Dendritic cell treated with granulocyte-macrophage colony-stimulating factor and Interleukin-4, amounts not matched to agents 40 ng/mL and 50 ng/mL, for 4 days (primary cell): Measurements from ENCODE around the gene CHCHD2.
A peak's percentile ranks its signal among the peaks of the same experiment; 100 is the strongest.
"Not testable (repeated sequence)": the region's sequence is repeated elsewhere in the genome, so short reads cannot be mapped to it uniquely, and the experiment has no call there.

Experiments used
- H3K27ac Mint-ChIP-seq: one replicate; pipeline ENCODE4 v1.8.0; 2022; ENCODE audit warnings: mild to moderate bottlenecking, mixed read lengths
- H3K27me3 Mint-ChIP-seq: one replicate; pipeline ENCODE4 v1.8.0; 2022; ENCODE audit warnings: mild to moderate bottlenecking, mixed read lengths
- H3K36me3 Mint-ChIP-seq: one replicate; pipeline ENCODE4 v1.8.0; 2022; ENCODE audit warnings: low read depth, mixed read lengths
- H3K4me1 Mint-ChIP-seq: one replicate; pipeline ENCODE4 v1.8.0; 2022; ENCODE audit warnings: low read depth, mixed read lengths
- H3K4me3 Mint-ChIP-seq: one replicate; pipeline ENCODE4 v1.8.0; 2022; ENCODE audit warnings: mild to moderate bottlenecking, moderate library complexity, mixed read lengths
- H3K9me3 Mint-ChIP-seq: one replicate; pipeline ENCODE4 v1.8.0; 2022; ENCODE audit warnings: mixed read lengths
- intact Hi-C: fragments of 100-400 bp; cut with micrococcal nuclease; formaldehyde crosslinking; loops from one replicate; pipeline ENCODE4 v1.15.0; 2022

The CHCHD2 gene, protein sequence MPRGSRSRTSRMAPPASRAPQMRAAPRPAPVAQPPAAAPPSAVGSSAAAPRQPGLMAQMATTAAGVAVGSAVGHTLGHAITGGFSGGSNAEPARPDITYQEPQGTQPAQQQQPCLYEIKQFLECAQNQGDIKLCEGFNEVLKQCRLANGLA

DNA sequence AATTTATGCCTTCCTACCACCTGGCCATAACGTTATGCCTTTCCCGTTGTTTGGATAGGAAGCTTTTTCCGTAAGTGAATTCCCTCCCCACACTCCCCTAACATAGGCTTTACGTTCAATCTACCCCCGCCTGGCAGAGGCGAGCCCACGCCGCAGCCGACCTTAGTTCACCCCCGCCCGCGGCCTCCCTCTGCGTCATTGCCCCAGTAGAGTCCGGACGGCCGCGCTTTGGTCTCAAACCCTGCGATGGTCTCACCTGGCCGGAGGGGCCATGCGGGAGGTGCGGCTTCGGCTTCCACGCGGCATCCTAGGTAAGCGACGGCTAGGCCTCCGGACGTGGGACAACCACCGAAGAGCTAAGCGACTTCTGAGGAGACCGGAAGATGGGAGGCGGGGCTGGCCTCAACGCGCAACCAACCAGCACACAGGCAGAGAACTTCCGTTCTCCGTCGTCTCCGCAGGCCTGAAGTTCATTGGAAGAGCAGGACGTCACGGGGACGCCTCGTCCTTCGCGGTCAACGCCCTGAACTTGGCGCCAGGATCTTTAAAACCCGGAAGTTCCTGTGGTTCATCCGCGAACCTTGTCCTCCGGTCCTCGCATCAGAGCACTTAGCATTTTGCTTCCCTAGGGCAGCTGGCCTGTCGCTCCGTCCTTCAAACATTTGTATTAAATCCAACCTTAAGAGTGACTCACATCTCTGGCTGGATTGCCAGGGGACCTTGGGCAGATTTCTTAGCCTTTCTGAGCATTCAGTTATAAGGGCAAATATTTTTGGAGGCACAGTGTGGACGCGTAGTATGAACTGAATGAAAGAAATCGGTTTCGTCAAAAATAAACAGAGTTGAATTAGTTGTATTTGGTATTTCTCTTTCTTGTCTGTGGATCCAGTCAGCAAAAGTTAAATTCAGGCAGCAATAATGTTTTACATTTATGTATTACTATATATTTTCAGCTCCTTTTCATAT lies at the start of gene CHCHD2:
TSS of gene CHCHD2 (minus strand) at position 369 of the 966 bp plus-strand sequence. CDS start at position 306, 63 bp downstream.
- Mint-ChIP-seq H3K4me3 (peak within 1 kb of the TSS; percentile 98), H3K4me1 (peaks cover 27% of the 10 kb centered on the region), H3K27ac (peak within 1 kb of the TSS; percentile 97), H3K27me3 (peaks cover 10% of the 10 kb centered on the region), H3K36me3 (peaks cover 60% of the 10 kb centered on the region), H3K9me3 (peaks cover 14% of the 10 kb centered on the region)
- intact Hi-C loops: loop anchor here (2.0 kb wide), 2 partner anchors 42 to 220 kb away; partner anchors contain the start of genes SUMF2 and ZNF713

DNA sequence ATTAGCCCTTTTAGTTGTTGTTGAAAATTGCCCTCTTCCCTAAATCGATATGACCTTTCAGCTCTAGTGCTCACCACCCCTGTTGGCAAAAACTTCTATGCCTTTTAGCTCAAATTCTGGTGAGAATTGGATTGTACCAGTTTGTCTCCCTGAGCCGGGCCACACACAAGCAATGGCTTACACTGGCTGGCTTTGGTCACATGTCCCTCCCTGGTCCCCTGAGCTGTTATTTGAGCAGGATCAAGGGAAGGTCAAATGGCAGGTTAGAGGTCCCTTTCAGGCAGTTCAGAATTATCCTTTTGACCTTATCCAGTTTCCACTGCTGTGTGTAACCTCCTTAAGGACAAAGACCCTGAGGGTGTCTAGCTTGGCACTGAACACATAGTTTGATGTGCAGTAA lies 24.8 kb upstream of the CHCHD2 start:
- H3K27me3 Mint-ChIP-seq, H3K27ac Mint-ChIP-seq, H3K36me3 Mint-ChIP-seq, H3K4me1 Mint-ChIP-seq, H3K4me3 Mint-ChIP-seq, intact Hi-C loops: not testable (repeated sequence)
- H3K9me3 Mint-ChIP-seq: peaks cover 11% of the 10 kb centered on the region

DNA sequence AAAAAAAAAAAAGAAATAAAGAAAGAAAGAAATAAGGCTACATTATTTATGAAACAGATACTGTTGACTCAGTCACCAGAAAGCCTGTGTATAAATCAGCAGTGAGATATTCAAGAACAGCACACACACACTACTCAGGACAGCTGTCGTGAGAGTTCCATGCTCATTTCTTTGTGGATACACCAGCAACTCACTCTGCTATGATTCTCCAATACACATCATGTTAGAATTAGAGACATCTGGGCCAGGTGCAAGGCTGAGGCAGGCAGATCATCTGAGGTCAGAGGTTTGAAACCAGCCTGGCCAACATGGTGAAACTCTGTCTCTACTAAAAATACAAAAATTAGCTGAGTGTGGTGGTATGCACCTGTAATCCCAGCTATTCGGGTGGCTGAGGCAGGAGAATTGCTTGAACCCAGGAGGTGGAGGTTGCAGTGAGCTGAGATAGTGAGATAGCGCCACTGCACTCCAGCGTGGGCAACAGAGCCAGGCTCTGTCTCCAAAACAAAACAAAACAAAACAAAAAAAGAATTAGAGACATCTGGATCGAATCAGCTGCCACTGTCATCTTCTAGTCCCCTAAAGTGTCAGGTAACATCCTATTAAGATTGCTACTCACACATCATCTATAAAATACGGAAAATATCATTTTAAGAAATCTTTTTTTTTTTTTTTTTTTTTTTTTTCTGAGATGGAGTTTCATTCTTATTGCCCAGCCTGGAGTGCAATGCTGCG lies 21.1 kb upstream of the CHCHD2 start:
- no peaks in the 10 kb centered on the region for H3K4me1 Mint-ChIP-seq
- H3K9me3 Mint-ChIP-seq: no peaks in the 10 kb centered on the region
- intact Hi-C loops: no loop called here
- no peaks in the 10 kb centered on the region for H3K27me3 Mint-ChIP-seq
- H3K4me3 Mint-ChIP-seq: no peak overlapping the region
- H3K36me3 Mint-ChIP-seq: no peaks in the 10 kb centered on the region
- no peak overlapping the region for H3K27ac Mint-ChIP-seq

DNA sequence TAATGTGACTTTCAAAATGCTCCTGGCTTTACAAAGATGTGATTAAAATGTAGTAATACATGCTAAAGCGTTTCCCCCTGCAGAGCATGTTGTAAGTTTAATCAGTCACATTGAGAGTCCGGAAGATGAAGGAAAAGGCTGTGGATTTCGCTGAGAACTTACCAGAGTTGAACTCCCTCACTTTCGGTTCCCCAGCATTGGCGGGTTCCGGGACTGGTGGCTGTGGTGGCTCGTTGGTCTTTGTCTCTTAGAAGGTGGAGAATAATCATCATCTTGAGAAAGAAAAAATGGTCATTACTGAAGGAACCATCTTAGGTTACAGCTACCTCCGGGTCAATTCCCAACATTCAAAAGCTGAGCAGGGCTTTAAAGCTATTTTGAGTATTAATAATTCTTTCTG lies 19.6 kb upstream of the CHCHD2 start:
- Mint-ChIP-seq H3K4me1 (no peaks in the 10 kb centered on the region), H3K36me3 (no peaks in the 10 kb centered on the region), H3K27me3 (no peaks in the 10 kb centered on the region), H3K9me3 (no peaks in the 10 kb centered on the region), H3K27ac (no peak overlapping the region), H3K4me3 (no peak overlapping the region)
- intact Hi-C loops: no loop called here

DNA sequence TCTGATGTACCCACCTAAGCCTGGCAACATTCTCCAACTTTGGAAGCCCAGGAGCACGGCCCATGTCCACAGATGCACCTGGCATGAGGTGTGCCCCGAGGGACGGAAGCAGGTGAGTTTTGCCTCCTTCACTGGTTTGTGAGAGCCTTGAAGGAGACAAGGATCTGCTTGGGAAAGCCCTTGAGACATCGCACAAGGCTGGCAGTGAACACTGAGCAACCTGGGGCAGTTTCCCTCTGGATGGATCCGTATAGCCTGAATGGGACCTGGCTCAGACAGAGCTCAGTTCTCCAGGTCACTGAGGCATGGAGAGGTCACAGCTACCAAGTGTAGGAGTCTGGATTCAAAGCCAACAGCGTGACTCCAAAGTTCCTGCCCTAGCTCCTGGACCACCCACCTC lies 18.7 kb upstream of the CHCHD2 start:
- intact Hi-C loops: no loop called here
- no peak overlapping the region for H3K4me3 Mint-ChIP-seq

DNA sequence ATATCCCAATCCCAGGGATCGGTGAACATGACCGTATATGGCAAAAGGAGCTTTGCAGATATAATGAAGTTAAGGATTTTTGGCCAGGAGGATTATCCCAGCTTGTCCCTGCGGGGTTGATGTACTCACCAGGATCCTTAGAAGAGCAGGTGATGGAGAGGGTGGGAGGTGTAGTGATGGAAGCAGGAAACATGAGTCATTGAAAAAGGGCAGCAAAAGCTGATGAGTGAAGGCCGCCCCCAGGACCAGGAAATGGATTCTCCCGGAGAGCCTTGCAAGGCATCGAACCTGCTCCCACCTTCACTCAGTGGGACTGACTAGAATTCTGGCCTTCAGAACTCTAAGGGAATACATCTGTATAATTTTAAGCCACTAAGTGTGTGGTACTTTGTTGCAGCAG lies 15.2 kb upstream of the CHCHD2 start:
- Mint-ChIP-seq H3K4me3 (no peak overlapping the region), H3K9me3 (no peaks in the 10 kb centered on the region), H3K36me3 (no peaks in the 10 kb centered on the region), H3K27ac (no peak overlapping the region), H3K27me3 (peaks cover 15% of the 10 kb centered on the region), H3K4me1 (no peaks in the 10 kb centered on the region)
- intact Hi-C loops: no loop called here

More for the DNA sequence above, 18.7 kb upstream of the CHCHD2 start:
- Mint-ChIP-seq H3K27me3 (no peaks in the 10 kb centered on the region), H3K9me3 (no peaks in the 10 kb centered on the region), H3K36me3 (no peaks in the 10 kb centered on the region), H3K4me1 (no peaks in the 10 kb centered on the region), H3K27ac (no peak overlapping the region)

DNA sequence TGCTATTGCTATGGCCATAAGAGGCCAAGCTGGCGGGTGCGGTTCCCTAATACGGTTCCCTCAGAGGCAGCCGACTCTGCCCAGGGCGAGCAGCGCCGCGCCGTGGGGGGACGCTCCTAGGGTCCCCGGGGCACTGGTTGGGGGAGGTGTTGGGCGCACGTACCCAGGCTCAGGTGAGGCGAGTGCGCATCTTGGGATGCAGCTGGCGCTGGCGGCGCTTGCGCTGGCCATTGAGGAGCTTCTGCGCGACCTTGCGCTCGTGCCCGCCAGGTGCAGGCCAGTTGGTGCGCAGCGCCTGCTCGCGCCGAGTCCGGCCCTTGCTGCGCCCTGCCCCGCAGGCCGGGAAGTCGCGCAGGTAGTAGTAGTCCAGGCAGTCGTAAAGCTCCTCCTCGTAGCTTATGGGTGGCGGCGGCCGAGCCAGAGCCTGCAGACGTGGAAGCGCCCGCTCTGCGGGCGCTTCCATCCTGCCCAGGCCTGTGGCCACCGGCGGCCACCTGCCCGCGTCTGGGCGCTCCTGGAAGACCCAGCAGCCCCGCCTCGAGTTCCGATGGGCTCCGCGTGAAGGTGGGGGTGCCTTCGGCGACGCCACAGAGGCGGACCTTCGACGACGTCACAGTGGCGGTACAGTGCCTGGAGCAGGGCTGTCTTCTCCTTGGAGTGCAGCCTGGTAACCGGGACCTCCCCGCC lies 9.7 kb upstream of the CHCHD2 start, which contains the start of gene NUPR2:
TSS of gene NUPR2 (minus strand) at position 566 of the 687 bp plus-strand sequence. CDS start at position 463, 103 bp downstream.
- Mint-ChIP-seq H3K9me3 (no peaks in the 10 kb centered on the region), H3K4me3 (no peak within 1 kb of the TSS), H3K27ac (no peak within 1 kb of the TSS), H3K27me3 (peaks cover 31% of the 10 kb centered on the region), H3K36me3 (no peaks in the 10 kb centered on the region), H3K4me1 (no peaks in the 10 kb centered on the region)
- intact Hi-C loops: no loop called here

DNA sequence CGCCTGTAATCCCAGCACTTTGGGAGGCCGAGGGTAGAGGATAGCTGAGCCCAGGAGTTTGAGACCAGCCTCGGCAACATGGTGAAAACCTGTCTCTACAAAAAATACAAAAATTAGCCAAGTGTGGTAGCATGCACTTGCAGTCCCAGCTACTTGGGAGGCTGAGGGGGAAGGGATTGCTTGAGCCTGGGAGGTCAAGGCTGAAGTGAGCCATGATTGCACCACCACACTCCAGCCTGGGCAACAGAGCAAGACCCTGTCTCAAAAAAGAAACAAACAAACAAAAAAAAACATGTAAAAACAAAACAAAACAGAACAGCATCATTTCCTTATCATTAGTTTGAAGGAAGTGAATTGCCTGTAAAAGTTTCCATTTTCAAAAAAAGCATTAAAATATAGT lies 6.0 kb upstream of the CHCHD2 start:
- H3K9me3 Mint-ChIP-seq, H3K36me3 Mint-ChIP-seq, H3K4me1 Mint-ChIP-seq, H3K4me3 Mint-ChIP-seq, intact Hi-C loops, H3K27ac Mint-ChIP-seq: not testable (repeated sequence)
- peaks cover 34% of the 10 kb centered on the region for H3K27me3 Mint-ChIP-seq

DNA sequence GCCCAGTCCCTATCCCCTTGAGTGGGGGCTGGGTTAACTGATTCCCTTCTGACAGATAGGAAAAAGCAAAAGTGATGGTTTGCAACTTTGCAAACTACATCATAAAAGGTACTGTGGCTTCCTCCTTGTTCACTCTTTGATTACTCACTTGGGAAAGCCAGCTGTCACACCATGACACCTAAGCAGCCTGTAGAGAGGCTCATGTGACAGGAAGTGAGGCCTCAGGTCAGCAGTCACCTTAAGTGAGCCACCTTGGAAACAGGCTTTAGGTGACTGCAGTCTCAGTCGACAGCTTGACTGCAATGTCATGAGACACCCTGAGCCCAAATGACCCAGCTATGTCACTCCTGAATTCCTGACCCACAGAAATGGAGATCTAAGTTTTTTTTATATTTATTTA lies 4.3 kb upstream of the CHCHD2 start:
- Mint-ChIP-seq H3K27me3 (peaks cover 18% of the 10 kb centered on the region), H3K4me3 (no peak overlapping the region), H3K4me1 (peaks cover 17% of the 10 kb centered on the region), H3K36me3 (peaks cover 22% of the 10 kb centered on the region), H3K9me3 (peaks cover 14% of the 10 kb centered on the region), H3K27ac (no peak overlapping the region)
- intact Hi-C loops: no loop called here

DNA sequence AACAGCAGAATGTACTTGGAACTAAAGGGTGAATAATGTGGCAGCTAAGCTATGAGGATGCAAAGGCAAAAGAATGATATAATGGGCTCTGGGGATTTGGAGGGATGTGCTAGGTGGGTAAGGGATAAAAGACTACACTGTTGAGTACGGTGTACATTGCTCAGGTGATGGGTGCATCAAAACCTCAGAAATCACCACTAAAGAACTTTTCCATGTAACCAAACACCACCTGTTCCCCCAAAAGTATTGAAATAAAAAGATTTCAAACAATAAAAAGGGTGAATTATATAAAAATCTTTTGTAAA lies 1.6 kb upstream of the CHCHD2 start:
- Mint-ChIP-seq H3K36me3 (peaks cover 45% of the 10 kb centered on the region), H3K27me3 (peaks cover 10% of the 10 kb centered on the region), H3K4me1 (peaks cover 27% of the 10 kb centered on the region), H3K27ac (peak overlapping the region; percentile 97), H3K9me3 (peaks cover 14% of the 10 kb centered on the region), H3K4me3 (no peak overlapping the region)
- intact Hi-C loops: loop anchor here (2.0 kb wide), 2 partner anchors 43 to 221 kb away; partner anchors contain the start of genes SUMF2 and ZNF713

DNA sequence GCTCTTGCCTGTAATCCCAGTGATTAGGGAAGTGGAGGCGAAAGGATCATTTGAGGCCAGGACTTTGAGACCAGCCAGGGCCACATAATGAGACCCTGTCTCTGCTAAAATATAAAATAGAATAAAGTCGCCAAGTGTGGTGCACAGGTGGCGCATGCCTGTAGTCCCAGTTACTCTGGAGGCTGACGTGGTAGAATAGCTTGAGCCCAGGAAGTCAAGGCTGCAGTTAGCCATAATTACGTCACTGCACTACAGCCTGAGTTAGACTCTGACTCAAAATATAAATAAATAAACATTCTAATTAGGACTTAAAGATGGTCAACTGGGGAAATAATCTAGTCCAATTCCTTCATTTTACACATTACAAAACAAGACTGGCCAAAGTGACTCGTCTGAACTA lies 768 bp downstream of the CHCHD2 start:
- intact Hi-C loops: no loop called here
- peak overlapping the region; percentile 97 for H3K27ac Mint-ChIP-seq
- H3K9me3 Mint-ChIP-seq: peaks cover 14% of the 10 kb centered on the region
- H3K36me3 Mint-ChIP-seq: peaks cover 69% of the 10 kb centered on the region
- peaks cover 27% of the 10 kb centered on the region for H3K4me1 Mint-ChIP-seq
- peak overlapping the region; percentile 98 for H3K4me3 Mint-ChIP-seq
- peaks cover 8% of the 10 kb centered on the region for H3K27me3 Mint-ChIP-seq

DNA sequence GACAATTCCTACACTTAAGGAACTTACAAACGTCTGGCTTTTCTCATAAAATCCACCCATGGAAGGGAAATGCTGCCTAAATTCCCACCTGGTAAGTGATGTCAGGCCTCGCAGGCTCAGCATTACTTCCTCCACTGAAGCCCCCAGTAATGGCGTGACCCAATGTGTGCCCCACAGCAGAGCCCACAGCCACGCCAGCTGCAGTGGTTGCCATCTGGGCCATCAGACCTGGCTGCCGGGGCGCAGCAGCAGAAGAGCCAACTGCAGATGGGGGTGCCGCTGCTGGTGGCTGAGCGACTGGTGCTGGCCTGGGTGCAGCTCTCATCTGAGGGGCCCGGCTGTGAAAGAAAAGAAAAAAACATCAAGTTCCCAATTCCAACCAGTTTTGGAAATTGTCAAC lies 2.1 kb downstream of the CHCHD2 start:
- H3K4me3 Mint-ChIP-seq, H3K27me3 Mint-ChIP-seq, intact Hi-C loops, H3K27ac Mint-ChIP-seq: not testable (repeated sequence)
- Mint-ChIP-seq H3K9me3 (peaks cover 14% of the 10 kb centered on the region), H3K4me1 (peaks cover 27% of the 10 kb centered on the region), H3K36me3 (peaks cover 82% of the 10 kb centered on the region)

DNA sequence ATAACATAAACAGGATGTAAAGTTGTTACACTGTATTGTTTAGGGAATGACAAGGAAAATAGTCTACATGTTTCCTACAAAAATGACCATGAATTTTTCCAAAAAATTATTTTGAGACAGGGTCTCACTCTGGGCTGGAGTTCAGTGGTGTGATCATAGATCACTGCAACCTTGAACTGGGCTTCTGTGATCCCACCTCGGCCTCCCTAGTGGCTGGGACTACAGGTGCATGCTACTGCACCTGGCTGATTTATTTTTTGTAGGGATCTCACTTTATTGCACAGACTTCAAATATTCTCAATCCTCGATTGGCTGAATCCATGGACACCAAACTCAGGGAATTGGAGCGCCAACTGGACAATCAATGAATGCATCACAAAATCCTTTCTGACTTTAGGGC lies 6.6 kb downstream of the CHCHD2 start:
- H3K27ac Mint-ChIP-seq: no peak overlapping the region
- peaks cover 63% of the 10 kb centered on the region for H3K36me3 Mint-ChIP-seq
- no peaks in the 10 kb centered on the region for H3K27me3 Mint-ChIP-seq
- no peaks in the 10 kb centered on the region for H3K4me1 Mint-ChIP-seq
- intact Hi-C loops: no loop called here
- H3K4me3 Mint-ChIP-seq: no peak overlapping the region
- no peaks in the 10 kb centered on the region for H3K9me3 Mint-ChIP-seq
